GM21423 (cell line): Measurements from ENCODE around the gene SPRR3.
"Not testable (repeated sequence)": the region's sequence is repeated elsewhere in the genome, so short reads cannot be mapped to it uniquely, and the experiment has no call there.

Source experiments
- ATAC-seq: cut with Tn5 transposase; IDR thresholded peaks from one replicate; pipeline ENCODE4 v1.9.1; 2021; ENCODE audit warnings: mild to moderate bottlenecking, moderate library complexity; ENCODE audit not compliant: unreplicated experiment

Gene SPRR3

DNA sequence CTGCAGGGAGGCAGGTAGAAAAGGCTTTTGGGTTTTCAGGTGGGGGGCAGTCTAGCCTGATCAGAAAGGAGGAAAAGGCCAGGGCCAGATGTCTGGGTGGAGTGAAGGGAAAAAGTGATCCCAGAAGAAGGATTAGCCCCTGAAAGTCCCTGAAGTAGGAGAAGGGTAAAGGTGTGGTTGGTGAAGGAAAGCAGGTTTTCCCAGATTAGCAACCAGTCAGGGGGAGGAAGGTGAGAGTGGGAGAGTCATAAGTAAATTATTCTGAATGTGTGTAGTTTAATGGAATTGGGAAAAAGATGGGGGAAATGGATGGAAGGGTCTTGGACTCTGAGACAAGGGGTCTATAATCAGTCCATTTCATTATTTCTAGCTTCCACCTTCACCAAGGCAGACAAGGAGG lies 18.3 kb upstream of the SPRR3 start:
- ATAC-seq: no peak

DNA sequence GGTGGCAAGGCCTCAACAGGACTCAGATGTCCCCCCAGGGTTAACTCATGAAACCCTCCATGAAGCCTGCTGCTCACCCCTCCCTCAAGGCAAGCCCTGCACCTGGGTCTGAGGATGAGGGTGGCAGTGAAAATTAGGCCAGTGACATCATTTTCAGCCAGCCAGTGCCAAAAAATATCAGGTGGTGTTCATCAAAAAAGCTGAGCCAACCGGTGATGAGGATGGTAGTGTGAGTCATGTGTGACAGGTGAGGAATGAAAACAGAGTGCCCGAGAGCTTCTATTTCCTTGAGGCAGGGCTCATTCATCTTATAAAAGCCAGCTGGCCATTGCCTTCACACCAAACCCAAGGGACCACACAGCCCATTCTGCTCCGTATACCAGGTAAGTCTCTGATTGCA lies 17.8 kb upstream of the SPRR3 start, which contains the start of gene SPRR1A:
SPRR1A (plus strand) TSS at position 339 of the 400 bp plus-strand sequence. CDS start 1,150 bp downstream, outside the sequence.
- ATAC-seq: no peak

DNA sequence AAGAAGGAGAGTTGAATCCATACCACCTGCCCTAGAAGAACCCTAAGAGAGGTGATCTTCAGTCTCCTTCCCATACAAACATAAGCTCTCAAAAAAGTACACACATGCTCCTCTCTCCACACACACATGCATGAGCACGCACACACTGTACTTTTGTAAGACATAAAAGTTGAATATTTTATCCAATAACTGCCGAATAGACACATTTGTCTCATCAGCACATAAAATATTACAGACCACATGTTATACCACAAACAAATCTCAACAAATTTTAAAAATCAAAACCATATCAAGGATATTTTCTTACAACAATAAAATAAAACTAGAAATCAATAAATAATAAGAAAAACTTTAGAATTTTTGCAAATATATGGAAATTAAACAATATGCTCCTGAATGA lies 15.0 kb upstream of the SPRR3 start:
- no peak for ATAC-seq

- no peak for ATAC-seq
These were observed 8.4 kb upstream of the SPRR3 start for GRCh38 chr1:152993186-152993585.

- ATAC-seq: no peak
These were observed 5.7 kb upstream of the SPRR3 start for GRCh38 chr1:152995842-152996241.

DNA sequence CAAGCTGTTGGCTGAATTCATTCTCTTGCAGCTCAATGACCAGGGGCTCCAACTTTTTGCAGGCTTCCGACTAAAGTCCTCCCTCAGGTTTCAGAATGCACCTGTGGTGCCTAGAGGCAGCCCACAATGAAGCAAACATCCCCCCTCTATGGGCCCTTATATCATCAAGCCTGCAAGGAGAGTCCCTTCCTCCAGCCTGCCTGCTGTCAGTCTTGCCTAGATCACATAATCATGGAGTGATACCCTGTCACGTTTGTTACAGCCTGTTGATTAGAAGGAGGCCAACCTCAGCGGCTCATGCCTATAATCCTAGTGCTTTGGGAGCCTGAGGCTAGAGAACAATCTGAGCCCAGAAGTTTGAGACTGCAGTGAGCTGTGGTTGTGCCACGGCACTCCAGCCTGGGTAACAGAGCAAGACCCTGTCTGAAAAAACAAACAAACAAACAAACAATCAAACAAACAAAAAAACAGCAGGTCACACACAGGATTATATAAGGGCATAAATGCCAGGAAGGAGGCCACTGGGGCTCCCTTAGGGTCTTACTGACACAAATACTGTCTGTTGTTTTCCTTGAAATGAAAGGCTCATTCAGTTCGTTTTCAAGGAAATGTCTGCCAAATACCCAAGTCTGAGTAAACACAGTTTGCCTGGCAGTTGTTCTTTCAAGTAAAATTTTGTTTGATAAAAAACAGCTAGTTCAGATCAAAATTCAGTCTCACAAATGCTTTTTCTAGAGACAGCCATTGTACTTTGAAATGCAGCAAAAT lies 4.7 kb upstream of the SPRR3 start:
- no peak for ATAC-seq

DNA sequence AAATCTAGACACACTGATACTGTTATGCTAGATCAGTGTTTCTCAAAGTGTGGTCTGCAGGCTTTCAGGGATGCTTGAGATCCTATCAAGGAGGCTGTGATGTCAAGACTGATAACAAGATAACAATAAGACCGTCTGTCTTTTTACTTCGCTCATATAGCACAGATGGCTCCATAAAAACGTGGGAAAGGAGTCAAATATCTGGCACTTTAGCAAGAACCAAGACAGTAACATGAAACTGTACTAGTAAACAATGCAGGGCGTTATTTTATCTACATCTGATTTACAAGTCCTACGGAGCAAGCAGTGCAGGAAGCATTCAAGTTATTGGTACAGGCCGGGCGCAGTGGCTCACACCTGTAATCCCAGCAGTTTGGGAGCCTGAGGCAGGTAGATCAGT lies 3.6 kb upstream of the SPRR3 start:
- ATAC-seq: no peak

GRCh38 chr1:152998476-152998875 lies 3.1 kb upstream of the SPRR3 start:
- ATAC-seq: no peak

- no peak for ATAC-seq
These were observed 1.7 kb upstream of the SPRR3 start for GRCh38 chr1:152999818-153000217.

DNA sequence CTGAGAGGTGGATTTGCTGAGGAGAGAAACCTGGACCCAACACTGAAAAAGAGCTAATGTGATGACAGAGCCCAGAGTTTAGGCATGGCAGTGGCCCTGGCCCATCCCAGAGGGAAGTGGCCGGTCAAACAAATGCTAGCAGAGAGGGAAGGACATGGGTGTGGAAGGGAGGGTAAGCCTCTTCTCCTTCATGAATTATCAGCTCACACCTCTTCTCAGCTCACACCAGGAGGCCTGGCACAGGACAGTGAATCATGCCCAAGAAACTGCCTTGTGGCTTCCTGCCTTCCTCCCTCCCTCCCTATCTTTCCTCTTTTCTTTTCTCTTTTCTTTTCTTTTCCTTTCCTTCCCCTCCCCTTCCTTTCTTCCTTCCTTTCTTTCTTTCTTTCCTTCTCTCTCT lies 1.3 kb upstream of the SPRR3 start:
- ATAC-seq: no peak

GRCh38 chr1:153011235-153011758 lies 9.7 kb downstream of the SPRR3 start:
- not testable (repeated sequence) for ATAC-seq

DNA sequence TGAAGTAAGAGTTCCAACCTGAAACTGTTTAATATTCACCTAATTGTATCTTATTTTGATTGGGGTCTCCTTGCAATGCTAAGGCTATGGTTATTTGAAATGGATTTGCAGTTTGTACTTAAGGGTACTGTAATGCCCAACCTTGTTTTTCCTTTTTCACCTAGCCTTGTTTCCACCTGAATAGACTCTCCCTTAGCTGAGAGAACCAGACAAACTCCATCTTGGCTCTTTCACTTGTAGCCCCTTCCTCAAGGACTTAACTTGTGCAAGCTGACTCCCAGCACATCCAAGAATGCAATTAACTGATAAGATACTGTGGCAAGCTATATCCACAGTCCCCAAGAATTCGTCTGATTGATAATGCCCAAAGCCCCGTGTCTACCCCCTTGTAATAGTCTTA lies 20.3 kb downstream of the SPRR3 start:
- not testable (repeated sequence) for ATAC-seq

DNA sequence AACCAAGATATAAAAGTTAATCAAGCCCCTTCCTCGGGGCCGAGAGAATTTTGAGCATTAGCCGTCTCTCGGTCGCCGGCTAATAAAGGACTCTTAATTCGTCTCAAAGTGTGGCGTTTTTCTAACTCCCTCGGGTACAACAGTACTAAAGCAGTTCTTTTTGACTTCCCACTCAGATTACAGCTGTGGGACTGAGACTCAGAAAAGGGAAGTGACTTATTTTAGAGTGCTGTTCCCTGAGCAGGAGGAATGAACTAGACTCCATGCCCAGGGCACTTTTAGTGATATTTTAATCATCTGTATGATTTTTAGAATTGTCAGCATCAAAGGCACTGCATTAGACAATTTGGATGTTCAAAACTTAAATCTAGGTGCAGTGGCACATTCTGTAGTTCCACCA lies 20.8 kb downstream of the SPRR3 start:
- not testable (repeated sequence) for ATAC-seq

DNA sequence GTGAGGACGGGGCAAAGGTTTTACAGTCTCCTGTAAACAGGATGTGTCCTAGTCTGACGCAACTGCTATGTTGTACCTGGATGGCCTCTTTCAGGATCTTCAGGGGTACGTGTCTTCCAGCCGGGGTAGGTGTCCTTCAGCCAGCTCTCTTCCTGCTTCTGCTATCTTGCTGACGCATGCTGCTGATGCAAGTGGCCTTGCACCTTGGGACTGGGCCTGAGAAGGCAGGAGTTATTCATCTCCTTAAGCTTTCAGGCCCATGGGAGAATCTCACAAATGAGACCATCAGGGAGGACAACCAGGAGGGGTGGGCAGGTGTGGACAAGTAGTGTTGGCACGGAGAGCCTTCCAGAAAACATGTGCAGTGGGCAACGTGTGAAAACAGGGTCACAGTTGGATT lies 21.6 kb downstream of the SPRR3 start:
- ATAC-seq: no peak

DNA sequence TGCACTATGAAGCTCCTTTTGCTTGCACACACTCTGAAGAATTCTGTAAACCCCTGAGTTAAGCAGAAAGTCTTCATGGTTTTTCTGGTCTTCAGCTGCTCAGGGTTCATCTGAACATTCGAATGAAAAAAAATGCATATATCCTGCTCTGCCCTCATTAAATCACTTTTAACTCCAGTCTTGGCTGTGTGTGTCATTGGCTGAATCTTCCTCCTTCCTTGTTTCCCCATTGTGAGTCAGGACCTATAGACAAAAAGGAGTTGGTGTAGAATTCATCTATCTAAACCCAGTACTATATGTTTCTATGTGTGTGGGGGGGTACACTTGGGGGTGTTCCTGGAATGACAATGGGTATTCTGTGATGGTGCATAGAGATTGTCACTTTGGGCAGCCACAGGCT lies 22.9 kb downstream of the SPRR3 start:
- no peak for ATAC-seq

DNA sequence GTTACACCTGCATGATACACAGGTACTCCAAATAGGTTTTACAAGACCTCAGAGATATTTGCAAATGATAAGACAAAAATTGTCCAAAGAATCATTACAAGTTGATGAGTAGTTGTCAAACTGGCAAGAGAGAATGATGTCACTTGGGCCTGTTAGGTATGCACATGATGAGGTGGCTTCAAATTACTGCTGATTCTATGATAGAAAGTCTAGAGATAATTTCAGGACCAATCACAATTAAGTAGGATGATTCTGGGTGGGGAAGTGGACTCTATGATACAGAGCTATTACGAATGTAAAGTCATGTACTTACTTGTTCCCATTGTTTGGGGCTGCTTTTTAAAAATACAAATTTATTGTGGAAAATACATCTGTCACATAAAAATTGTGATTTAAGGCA lies 24.2 kb downstream of the SPRR3 start:
- no peak for ATAC-seq

DNA sequence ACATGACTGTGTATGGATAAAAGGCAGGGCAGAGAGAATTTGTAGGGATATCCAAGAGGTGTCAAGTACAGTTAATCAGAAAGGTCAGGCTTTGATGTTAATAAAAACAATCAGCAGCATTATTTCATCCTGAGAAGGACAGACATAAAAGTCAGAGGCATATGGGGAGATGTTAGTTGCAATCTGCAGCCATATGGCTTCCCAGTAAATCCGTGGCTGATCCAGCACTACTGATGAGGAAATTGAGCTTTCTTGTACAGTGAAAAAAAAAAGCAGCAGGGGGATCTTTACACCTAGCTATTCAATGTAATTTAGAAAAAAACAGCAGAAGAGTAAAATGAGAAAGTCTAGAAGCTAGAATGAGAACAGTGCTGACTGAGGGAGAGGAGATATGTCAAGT lies 27.2 kb downstream of the SPRR3 start:
- ATAC-seq: no peak

DNA sequence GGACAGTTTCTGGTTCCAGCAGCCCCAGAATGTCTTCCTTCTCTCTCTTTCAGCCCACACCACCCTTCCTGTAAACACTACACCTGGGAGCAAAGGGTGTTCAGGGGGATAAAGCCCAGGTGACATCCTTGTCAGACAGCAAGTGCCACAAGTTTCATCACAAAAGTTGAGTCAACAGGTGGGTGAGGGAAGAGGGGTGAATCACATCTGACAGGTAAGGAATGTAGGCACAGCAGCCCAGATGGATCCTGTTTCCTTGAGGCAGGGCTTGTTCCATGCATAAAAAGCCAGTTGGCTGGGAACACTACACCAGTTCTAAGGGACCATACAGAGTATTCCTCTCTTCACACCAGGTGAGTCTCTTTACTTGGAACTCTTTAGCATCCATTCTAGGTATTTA lies 29.3 kb downstream of the SPRR3 start, which contains the start of gene SPRR1B:
SPRR1B (plus strand) TSS at position 309 of the 400 bp plus-strand sequence. CDS start 1,143 bp downstream, outside the sequence.
- ATAC-seq: no peak

DNA sequence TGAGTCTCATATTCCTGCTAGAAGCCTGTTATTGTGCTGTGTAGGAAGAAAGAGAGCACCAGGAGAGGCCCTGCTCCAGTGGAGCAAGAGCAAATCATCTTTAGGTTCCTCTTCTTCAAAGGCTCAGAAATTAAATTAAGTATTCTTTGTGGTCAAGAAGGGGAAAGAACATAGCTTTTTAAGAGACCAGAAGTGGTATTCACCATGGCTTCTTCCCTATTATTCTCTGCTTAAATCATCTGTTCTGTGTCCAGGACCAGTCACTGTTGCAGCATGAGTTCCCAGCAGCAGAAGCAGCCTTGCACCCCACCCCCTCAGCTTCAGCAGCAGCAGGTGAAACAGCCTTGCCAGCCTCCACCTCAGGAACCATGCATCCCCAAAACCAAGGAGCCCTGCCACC lies 30.5 kb downstream of the SPRR3 start:
- ATAC-seq: no peak

DNA sequence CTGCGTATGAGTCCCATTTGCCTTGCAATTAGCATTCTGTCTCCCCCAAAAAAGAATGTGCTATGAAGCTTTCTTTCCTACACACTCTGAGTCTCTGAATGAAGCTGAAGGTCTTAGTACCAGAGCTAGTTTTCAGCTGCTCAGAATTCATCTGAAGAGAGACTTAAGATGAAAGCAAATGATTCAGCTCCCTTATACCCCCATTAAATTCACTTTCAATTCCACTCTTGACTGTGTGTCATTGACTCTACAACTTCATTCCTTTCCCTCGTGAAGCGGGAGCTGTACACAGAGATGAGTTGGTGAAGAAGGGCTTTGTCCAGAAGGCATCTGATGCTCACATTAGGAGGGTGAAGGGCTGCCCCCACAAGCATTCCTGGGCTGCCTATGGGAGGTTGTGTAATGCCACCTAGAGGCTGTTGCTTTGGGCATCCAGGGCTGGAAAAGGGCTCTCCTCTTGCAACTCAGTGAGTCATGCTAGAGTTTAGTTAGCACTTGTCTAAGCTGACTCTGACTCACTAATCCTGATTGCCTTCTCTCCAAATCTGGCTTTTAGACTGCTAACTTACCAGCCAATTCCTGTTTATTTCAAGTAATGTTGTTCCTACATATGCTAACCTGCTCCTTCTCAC lies 31.2 kb downstream of the SPRR3 start:
- no peak for ATAC-seq

GRCh38 chr1:153035211-153035610 lies 33.7 kb downstream of the SPRR3 start:
- ATAC-seq: no peak

- no peak for ATAC-seq
These were observed 39.5 kb downstream of the SPRR3 start, which contains the start of gene SPRR2D for GRCh38 chr1:153040950-153041631. SPRR2D (minus strand) TSS chr1:153041120; CDS start chr1:153040346, 774 bp downstream.
